A549 (cell line): ENCODE measurements around the gene CR1L.
"Not testable (repeated sequence)": the region's sequence is repeated elsewhere in the genome, so short reads cannot be mapped to it uniquely, and the experiment has no call there.

Source experiments
- CEBPB ChIP-seq, 2 experiments: fragments of >200 bp in 1 of 2; sonication (Bioruptor Twin) in 1 of 2; formaldehyde crosslinking in 1 of 2; IDR thresholded peaks; 2 replicates each; pipeline ENCODE4 v1.6.1; 2012 to 2016
- CTCF ChIP-seq: fragments of >200 bp; sonication (Bioruptor Twin); formaldehyde crosslinking; IDR thresholded peaks from 3 replicates; pipeline ENCODE4 v1.5.1; 2016
- ESRRA ChIP-seq: fragments of 150-350 bp; IDR thresholded peaks from 2 replicates; pipeline ENCODE4 v1.6.1; 2014; ENCODE audit warnings: mild to moderate bottlenecking, low read length, borderline replicate concordance
- KDM5A ChIP-seq: fragments of 200-600 bp; sonication (generic); IDR thresholded peaks from 2 replicates; pipeline ENCODE4 v1.6.1; 2016; ENCODE audit warnings: antibody characterized with exemption, mild to moderate bottlenecking
- MAX ChIP-seq: IDR thresholded peaks from 2 replicates; pipeline ENCODE4 v1.6.1; 2012
- PBX3 ChIP-seq: IDR thresholded peaks from 2 replicates; pipeline ENCODE4 v1.6.1; 2012
- POLR2A ChIP-seq: IDR thresholded peaks from 2 replicates; pipeline ENCODE4 v1.6.1; 2012; ENCODE audit warnings: mild to moderate bottlenecking, low read length
- RAD21 ChIP-seq, 2 experiments: fragments of >200 bp in 1 of 2; sonication (Bioruptor Twin) in 1 of 2; formaldehyde crosslinking in 1 of 2; IDR thresholded peaks in 1 of 2; conservative IDR thresholded peaks in 1 of 2; 2 replicates in 1 of 2; 3 replicates in 1 of 2; pipeline ENCODE4 v1.6.1; 2012 to 2018; ENCODE audit warnings: inconsistent platforms in 1 of 2
- REST ChIP-seq: fragments of 200-600 bp; sonication (generic); IDR thresholded peaks from 2 replicates; pipeline ENCODE4 v1.6.1; 2016; ENCODE audit warnings: antibody characterized with exemption, mild to moderate bottlenecking, moderate library complexity
- TP53 ChIP-seq: fragments of 250-450 bp; sonication (Bioruptor Pico); IDR thresholded peaks from 2 replicates; pipeline ENCODE4 v1.5.0; 2021; ENCODE audit warnings: mild to moderate bottlenecking, moderate library complexity
- USF2 ChIP-seq: fragments of 450-650 bp; IDR thresholded peaks from 2 replicates; pipeline ENCODE4 v1.6.1; 2014; ENCODE audit warnings: antibody characterized with exemption

- TF ChIP-seq CTCF; POLR2A; REST; RAD21 (conservative IDR thresholded peaks at IDR 0.05 in 1 of 2, IDR thresholded peaks at IDR 0.05 in 1 of 2); USF2; MAX; CEBPB (IDR thresholded peaks at IDR 0.05); PBX3; KDM5A; TP53; ESRRA: not testable (repeated sequence)
Measured at GRCh38 chr1:207682872-207683434, 38.0 kb downstream of the CR1L start.
